ENCODE results near the gene LAMB4.

The LAMB4 gene

DNA sequence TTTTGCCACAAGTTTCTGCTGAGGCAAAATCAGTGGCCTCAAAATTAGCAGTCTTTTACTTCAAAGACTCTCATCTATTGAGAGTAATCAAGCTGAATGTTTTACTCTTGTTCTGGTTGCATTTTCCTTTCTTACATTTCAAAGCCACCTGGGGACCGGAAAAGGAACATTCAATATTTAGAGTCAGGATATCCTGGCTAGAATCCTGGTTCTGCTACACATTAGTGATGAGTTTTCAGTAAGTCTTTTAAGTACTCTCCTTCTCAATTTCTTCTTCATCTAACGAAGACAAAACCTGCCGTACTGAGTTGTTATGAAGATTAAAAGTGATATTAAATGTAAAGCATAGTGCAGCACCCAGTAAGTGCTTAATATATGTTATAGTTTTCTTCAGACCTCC is 52.5 kb downstream of the LAMB4 start:
- no peak for DNase-seq

DNA sequence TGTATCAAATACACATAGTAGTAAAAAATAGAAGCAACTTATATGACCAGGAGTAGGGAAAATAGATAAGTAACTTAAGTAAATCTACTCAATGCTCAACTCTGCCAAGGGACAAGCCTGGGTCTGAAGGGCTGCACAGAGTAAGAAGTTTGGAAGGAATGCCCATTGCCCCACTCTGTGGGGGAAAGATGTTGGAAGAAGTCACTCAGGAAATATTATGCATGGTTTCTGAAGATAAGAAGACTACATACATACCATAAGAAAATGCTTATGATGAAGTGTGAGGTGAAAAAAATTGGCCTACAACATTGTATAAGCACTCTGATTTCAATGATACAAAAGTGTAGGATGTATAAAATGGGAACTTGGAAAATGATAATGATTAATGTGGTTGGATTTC is 54.0 kb downstream of the LAMB4 start:
- DNase-seq = no peak

DNA sequence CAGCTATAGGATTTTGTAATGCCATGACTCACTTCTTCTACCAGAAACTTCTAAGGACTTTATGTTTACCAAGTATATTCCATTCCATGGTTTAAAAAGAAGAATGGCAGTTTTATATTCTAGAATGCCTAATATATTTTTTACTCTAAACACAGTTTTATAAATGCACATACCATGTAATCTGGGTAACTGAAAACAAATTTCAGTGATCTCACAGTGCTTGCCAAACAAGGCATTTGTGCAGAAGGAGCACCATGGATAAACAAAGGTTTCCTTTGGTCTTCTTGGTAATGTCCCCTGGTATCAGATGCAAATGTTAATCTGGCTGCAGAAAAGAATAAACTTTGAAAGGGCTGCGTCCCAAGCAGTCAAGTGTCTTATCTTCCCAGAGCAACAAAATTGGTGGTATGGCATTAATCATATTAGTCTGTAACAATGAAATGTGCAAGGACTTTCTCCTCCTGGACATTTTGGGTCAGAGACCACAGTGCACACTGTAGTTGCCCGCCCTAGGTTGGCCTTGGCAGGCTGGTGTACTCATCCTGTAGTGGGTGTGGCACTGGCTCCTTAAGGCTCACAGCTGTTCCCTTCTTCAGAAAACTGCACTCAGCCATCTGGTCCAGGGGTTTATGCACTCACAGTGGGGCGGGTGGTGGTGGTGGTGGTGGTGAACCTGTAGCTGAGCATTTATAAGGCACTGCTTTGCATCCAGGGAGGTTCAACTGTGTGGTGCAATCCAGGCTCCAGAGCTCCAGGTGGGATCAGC is 56.7 kb downstream of the LAMB4 start:
- peak in 1 of 3 experiments; percentile 8 for DNase-seq

DNA sequence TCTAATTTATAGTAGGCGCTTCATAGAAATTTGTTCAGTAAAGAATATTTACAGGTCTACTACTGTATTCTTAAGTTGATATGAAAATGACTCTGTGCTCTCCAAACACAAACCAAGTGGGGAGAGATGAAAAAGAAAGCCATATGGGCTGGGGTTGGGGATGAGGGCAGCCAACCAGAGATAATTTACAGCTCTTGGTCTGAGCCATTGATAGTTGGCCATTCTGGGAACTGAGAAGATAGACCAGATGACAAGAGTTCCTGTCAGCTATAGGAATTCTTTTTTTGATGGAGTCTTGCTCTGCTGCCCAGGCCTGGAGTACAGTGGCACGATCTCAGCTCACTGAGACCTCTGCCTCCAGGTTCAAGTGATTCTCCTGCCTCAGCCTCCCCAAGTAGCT is 57.4 kb downstream of the LAMB4 start:
- DNase-seq = no peak

DNA sequence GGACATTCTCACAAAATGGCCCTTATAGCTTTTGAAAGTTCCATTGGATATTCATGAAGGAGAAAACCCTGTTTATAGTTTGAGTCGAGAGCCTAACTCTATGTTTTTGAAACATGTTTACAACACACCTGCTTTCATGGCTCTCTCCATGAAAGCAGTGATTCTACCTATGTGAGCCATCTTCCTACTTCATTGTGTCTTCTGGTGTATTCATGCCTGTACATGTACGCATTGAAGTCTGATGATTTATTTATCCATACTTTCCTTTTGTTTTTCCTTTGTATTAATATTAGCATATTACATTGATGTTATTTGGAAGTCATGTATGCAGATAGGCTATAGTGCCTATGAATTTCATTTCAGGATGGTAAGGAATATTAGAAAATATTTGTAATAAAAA is 58.0 kb downstream of the LAMB4 start:
- no peak for DNase-seq

DNA sequence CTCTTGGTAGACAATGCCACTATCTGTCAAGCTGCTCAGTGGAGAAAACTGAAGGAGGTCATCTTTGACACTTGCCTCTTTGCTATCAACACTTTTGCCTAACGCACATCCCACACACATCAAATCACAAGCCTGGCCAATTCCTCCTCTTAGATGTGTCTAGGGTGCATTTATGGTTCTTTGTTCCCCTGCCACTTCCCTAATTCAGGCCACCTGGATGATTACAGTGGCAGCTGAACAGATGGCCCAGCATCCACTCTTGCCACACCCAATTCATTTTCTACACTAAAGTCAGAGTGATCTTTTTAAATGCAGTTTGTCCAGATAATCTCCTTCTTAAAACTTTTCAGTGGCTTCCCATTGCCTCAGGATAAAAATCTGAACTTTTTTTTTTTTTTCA is 58.6 kb downstream of the LAMB4 start:
- DNase-seq = peak in 2 of 3 experiments; percentile 28 to 64

DNA sequence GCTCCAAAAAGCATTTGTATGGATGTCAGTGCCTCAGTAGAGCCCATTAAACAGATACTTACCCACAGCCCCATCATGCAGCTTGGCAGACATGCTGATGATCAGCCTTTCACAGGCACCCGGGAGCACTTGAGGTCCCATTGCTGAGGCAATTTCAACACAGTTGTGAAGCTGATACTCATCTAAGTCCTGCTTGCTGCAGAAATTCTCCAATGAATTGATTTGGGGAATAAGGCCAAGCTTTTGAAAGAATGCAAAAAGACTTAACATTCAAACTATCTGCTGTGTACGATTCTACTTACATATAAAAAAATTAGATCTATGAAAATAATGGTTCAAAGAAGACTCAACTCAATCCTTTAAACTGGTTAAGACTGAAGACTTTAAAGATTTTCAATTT is 60.5 kb downstream of the LAMB4 start:
- no peak for DNase-seq

DNA sequence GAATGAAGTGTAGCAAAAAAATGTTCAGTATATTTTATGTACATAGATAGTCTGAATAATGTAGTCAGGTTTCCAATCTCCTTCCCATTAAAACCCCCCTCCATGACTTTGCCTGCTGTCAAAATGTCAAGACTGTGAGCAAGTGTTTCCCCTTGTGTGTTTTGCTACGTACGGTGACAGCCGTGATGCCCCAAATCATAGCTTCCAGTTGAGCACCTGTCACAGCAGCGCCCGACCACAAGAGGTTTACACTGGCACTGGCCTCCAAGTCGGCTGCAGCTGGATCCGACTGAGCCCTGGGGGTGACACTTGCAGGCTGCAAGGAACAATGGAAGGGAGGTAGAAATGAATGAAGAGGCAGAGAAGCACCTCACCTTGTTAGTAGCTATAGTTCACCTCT is 62.3 kb downstream of the LAMB4 start:
- DNase-seq = peak; percentile 45 to 81 (median 77)

DNA sequence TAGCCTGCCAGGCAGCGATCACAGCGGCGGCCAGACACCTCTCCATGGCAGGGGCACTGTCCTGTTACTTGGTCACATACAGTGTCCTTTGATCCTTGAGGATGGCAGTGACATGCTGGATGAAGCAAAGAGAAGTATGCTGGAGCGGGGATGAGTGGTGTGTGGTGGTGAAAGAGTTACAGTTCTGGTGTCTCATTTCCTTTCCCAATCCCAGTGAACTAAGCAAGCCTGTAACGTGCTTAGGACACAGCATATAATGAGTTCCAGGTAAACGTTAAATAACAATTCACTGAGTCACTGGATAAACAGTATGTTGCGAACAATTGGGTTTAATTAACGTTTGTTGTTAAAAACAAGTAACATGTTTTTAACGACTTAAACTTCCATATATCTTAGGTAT is 63.7 kb downstream of the LAMB4 start:
- no peak for DNase-seq

DNA sequence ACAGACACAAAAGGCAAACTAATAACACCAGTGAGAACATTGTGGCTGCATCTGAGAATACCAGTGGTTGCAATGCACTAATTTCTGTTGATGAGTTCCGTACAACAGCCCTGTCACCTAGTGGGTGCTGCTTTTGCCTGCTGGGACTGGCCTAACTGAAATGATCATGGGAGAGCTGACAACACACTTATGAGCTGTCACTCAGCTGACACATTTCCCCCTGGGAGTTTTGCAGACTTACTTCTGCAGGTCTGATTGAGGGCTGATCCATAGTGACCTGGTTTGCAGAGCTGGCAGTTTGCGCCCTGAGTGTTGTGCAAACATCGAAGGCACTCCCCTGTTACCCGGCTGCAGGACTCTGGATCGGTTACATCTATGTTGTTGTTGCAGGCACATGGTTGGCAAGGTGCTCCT is 66.6 kb downstream of the LAMB4 start:
- peak; percentile 31 to 82 (median 65) for DNase-seq

DNA sequence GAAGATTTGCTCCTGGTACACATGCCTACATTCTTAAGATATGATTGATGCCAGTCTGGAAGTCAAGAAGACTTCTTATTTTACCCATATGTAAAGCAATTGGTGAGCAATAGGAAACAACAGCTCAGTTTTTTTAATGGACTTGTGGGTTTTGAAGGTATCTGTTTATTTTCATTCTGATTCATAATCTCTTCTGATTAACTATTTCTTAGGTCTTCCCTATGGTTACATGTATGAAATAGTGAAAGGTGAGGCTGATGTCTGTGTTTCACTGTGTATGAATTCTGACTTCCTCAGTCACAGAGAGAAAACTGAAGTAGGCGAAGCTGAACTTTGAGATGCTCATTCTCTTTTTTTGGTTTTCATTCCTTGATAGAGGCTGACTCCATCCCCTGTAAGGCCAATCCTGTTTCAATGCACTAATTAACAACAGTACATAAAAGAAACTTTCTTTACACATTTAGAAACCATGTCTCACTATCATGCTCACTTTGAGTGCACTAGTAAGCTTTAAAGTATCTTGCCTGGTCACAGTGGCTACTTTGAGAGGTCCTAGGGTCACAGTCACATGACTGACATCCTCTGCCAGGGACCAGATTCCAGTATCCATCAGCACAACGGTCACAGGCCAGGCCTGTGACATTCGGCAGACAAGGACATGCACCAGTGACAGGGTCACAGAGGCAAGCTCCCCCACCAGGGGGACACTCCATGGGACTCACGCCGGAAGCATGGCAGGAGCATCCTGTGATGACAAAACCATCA is 67.7 kb downstream of the LAMB4 start:
- no peak for DNase-seq

DNA sequence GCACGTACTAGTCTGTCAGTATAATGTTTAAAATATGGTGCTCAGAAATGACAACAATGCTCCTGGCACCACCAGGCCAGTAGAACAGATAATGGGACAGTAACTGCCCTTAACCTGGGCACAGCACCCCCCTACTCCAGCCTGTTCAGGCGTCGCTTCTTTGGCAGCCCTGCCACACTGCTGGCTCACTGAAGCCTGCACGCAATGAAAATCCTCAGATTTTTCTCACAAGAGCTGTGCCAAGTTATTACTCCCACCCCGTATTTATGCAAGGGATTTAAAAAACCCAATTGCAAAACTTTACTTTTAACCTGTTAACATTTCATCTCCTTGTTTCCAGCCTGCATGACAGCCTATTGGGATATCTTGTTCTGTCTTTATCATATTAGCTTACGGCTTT is 70.6 kb downstream of the LAMB4 start:
- no peak for DNase-seq

DNA sequence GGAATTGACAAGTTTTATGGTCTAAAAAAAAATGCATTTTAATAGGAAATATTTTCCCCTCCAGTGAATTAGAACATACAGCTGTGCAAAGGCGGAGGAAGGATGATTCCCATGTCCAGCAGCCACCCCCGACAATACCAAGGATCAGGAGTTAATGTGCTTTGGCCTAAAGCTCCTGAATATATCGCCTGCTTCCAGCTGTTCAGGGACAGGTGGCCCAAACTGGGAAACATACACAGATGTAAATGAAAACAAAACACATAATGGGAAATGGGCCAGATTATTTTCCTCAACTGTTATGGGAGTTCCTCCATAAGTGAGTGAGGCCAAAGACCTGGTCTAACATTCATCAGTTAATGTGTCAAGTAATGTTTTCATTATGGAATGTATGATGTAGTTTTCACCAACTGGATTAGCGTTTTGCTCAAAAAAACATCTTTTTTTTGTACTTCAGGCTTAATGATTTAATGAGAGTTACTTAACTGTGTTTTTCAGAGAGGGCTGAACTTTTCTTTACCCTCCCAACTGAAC is 72.1 kb downstream of the LAMB4 start:
- DNase-seq = no peak

DNA sequence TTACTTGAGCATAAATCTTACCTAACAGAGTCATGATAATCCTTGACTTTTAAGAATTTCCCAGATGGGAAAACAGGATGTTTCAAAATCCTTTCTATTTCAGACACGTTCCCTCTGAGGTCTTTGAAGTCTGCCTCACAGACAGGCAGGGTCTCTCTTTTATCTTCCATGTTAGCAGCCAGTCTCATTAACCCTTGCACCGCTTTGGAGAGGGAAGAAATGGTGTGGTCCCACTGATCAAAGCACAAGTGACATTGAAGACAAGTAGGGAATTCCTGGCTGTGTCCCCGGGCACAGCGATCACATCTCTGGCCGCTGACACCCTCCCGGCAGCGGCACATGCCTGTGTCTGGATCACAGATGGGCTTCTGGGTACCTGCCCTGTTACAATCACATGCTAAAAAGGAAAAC is 74.5 kb downstream of the LAMB4 start:
- DNase-seq = no peak

DNA sequence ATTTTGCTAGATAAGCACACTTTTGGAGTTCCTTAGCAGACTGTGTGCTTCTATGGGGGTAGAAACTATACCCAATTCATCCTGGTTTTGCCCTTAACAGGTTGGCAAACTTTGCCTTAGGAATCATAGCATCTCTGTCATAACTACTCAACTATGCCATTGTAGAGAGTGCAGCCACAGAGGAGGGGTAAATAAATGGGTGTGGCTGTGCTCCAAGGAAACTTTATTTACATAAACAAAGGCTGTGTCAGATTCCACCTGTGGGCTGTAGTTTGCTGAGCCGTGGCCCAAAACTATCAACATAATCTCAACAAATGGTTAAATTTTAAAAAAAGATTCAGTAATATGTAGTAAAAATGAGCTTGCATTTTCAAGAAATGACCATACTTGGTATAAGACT is 75.6 kb downstream of the LAMB4 start:
- DNase-seq = no peak

DNA sequence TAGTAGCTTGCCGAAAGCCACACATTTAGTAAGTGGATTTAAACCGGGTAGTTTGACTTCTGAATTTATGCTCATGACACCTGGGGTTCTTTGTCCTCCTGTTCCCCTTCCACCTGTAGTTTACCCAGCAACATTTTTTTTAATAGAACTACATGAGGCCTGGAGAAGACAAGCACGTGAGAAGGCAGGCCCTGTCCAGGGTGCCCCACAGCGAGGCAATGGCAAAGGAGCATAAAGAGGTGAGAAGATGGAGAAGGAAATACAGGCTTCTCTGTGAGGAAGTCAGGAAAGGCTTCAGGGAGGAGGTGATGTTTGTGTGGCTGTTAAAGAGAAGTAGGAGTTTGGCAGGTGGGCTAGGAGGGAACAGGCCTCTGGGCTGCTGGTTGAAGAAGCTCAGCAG is 76.9 kb downstream of the LAMB4 start:
- no peak for DNase-seq

DNA sequence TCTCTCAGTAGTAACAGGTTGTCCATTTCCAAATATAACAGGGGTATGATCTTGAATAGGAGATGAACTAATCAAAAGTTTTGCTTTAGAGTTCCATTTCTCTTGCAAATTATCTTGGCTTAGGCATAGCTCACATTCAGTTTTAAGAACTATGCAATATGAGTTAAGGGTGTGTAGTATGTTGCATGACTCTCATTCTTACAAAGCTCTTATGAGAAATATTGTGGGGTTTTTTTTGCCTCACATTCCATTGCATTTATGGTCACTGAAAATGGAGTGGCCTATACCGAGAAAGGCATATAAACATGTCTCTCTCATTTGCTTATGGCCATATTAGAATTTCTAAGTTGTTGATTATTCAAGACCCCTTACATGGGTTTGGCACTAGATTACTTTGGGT is 78.7 kb downstream of the LAMB4 start:
- no peak for DNase-seq

DNA sequence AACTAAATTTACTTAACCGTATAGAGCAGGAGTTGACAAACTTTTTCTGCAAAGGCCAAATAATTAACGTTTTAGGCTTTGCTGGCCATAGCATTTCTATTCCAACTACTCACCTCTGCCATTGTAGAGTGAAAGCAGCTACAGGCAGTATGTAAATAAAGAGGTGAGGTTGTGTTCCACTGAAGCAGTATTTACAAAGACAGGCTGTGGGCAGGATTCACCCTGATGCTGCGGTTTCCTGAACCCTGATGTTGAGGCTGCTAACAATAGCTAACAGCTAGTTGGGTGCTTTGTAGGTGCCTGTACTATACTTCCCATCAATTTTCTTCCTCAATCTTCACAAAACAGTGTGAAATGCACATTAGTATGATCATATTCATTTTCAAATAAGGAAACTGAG is 80.2 kb downstream of the LAMB4 start:
- DNase-seq = no peak

DNA sequence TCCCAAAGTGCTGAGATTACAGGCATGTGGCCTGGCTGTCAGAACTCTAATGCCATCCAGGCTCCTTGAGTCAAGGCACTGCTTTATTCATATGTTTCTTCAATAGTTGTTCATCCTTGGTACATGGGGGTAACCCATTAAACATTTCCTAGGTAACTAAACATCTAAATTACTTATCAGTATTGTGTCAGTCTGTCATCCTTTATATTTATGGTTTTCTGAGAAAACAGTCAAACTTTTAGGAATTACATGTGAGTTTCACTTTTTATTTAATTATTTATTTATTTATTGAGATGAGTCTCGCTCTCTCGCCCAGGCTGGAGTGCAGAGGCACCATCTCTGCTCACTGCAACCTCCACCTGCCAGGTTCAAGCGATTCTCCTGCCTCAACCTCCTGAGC is 81.7 kb downstream of the LAMB4 start:
- DNase-seq = no peak

DNA sequence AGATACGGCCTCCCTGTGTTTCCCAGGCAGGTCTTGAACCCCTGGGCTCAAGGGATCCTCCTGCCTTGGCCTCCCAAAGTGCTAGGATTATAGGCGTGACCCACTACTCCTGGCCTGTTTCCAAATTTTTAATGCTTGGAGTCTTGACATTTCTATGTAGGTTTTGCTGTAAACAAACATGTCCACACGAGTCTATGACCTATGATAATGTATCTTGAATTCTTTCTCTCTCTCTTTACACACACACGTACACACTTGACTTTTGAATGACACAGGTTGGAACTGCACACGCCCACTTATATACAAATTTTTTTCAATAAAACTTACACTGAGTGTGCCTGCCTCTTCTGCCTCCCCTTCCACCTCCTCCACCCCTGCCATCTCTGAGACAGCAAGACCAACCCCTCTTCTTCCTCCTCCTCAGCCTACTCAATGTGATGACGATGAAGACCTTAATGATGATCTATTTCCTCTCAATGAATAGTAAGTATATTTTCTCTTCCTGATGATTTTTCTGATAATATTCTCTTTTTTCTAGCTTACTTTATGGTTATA is 83.1 kb downstream of the LAMB4 start:
- DNase-seq = no peak

DNA sequence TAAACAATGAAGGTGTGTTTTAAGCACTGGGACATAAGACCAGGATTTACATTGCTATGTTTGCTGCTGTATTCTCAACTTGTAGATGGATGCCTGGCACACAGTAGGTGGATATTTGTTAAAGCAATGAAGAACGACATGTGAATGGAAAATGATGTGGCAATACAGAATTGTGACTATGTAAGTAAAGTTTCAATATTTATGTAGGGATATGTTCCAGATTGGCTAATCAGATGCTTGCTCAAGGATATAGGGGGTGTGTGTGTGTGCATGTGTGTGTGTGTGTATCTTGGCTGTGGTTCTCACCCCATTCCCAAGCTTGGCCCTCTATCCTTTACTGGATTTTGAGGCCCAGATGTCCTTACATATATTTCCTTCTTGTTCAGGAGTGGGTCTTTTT is 84.5 kb downstream of the LAMB4 start:
- no peak for DNase-seq

DNA sequence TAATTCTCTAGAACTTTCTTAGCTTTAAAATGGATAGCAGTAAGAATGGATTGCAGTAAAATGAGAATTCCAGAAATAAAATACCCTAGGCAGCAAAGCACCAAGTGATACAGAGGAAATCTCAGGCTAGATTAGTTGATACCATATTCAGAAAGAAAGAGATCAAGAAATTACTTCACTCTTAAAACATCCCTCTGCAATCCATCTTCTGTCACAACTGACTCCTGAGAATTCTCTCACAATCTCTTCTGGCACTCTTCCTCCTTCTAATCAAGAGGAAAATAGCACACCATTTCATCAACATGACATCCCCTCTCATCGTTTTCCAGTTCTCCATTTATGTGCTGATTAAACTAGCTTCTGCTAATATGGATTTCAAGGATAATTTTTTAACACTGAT is 85.0 kb downstream of the LAMB4 start:
- DNase-seq = no peak

DNA sequence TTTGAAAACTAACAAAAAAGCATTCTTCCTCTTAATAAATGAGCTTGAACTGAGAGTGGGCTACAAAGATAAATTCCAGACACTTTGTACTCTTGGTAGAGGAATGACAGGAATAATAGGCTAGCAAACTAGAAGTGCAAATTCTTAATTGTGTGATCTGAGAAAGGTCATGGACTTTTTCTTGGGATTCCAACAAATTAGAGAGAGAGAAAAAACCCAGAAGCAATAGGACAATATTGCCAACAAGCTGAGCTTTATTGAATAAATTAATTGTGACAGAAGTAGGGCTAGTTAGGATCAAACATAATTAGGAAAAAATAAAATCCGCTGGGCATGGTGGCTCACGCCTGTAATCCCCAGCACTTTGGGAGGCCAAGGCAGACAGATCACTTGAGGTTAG is 85.8 kb downstream of the LAMB4 start:
- DNase-seq = no peak

DNA sequence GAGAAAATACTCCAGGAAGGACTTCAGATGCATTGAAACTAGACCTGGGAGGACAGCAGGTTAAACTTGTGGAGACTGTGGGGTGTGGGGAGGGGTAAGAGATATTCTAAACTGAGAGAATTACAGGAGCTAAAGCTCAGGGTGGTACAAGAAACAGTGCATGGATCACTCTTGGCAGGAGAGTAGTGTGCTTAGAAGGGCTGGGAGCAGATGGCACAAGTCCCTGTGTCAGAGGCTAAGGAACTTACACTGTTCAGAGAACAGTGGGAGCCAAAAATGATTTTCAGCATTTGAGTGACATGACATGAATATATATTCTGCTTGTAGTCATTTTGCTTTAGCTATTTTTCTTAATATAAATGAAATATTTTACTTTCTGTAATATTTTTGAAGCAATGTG is 91.2 kb downstream of the LAMB4 start:
- DNase-seq = no peak

Data from NCI-H1417 (cell line).